Left hindlimb (tissue), 1 donor: ENCODE results near the gene ACAD9.
"Not testable (repeated sequence)": the region's sequence is repeated elsewhere in the genome, so short reads cannot be mapped to it uniquely, and the experiment has no call there.

Experiments
- DNase-seq: peaks from one replicate; pipeline ENCODE4 v3.0.0-alpha.2; 2018

ACAD9 gene

DNA sequence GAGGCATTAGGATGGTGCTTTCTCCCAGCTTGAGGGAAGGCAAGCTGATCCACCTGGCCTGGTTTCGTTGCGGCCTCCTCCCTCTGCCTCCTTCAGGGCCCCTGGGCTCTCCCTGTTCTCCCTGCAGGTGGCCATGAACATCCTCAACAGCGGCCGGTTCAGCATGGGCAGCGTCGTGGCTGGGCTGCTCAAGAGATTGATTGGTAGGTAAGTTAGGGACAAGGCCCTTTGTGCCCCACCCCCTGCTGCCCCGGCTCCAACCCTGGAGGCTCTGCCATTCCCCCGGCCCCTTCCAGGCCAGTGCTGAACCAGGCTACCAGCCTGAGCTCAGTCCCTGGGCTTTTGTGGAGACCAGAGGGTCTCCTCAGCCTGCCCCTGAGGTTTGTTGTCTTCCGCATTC lies 23.0 kb downstream of the ACAD9 start:
- DNase-seq, result no peak

DNA sequence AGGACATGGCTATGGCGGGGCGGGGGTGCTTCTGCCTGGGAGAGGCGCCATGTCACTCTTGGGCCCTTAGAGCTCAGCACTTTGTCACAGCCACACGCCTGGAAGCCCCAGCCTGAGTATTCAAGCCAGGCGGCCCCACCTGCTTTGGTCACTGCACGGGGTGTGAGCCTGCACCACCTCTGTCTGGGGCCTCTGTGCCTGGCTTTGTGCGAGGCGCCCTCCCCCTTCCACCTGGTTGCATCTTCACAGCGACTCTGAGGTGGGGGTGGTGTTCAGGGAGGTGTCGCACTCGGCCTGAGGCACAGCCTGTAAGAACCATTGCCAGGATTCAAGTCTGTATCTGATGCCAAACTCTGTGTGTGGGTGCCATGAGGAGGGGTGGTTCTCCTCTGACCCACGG lies 24.1 kb downstream of the ACAD9 start:
- DNase-seq, result no peak

- DNase-seq, result no peak
Measured at GRCh38 chr3:128906031-128906803, 26.8 kb downstream of the ACAD9 start.

DNA sequence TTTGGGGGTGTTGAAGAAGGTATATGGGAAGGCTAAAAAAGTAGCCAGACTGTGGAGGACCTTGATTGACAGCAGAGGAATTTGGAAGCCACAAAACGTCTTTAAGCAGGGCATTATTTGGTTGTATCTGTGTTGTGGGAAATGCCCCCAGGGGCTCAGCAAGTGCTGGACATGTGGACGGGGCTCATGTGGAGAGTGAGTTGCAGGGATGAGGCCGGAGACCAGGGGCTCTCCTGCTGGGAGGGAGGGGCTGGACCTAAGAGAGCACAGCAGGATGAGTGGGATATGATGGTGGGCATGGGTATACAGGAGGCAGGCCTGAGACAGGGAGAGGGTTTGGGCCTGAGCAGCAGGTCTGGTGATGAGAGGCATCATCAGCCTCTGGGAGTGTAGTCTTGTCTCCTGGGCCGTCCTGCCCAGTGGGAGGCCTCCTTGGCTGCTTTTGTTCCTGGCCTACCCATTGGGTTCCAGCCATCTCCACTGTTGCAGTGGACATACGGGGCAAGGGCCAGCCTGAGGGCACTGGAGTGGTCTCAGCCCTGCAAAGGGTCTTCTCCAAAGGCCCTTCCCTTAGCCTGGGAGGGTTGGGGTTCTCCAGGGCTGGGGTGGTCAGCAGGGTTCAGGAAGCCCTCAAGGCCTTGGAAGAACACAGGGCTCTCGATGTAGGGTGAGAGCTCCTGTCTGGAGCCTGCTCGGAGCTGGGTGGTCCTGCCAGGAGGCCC lies 27.5 kb downstream of the ACAD9 start:
- DNase-seq, result no peak

DNA sequence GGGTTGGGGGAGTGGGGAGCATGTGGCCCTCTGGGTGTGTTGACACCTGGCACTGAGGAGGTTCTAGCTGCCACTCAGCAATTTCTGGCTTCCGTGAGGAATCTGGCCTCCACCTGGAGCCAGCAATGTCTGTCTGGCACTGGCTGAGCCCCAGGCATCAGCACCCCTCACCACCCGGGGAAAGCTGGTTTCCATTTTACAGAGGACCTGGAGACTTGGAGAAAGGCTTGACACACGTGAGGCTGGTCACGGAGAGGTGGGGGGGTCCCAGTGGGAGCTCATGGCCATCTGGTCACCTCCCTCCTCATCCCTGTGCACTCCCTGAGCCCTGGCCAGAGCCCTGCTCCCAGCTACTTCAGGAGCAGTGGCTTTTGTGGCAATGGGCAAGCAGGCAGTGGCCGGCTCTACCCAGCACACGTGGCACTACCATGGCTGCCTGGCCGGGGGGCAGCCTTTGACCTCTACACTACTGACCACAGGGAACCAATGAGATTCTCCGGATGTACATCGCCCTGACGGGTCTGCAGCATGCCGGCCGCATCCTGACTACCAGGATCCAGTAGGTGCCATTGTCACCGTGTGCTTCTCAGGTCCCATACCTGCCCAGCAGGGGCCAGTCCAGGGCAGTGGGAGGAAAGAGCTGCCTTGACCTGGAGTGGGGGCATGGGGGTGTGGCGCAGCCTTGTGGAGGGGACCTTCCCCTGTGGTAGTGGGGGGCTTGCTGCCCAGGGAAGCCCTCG lies 28.5 kb downstream of the ACAD9 start:
- no peak for DNase-seq

DNA sequence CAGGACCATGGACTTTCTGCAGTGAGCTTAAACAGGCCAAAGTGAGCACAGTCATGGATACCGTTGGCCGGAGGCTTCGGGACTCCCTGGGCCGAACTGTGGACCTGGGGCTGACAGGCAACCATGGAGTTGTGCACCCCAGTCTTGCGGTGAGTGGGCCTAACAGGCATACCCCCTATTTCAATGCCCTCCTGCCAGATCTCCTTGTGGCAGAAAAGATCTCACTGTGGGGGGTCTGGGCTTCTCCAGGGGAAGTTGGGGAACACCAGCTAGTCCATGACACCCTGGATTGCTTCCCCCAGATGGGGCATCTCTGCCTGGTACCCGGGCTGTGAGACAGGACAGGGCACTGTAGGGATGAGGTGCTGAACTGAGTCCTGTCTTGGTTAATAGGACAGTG lies 29.5 kb downstream of the ACAD9 start:
- DNase-seq, result no peak

- DNase-seq, result no peak
Measured at GRCh38 chr3:128910006-128910405, 30.6 kb downstream of the ACAD9 start.

DNA sequence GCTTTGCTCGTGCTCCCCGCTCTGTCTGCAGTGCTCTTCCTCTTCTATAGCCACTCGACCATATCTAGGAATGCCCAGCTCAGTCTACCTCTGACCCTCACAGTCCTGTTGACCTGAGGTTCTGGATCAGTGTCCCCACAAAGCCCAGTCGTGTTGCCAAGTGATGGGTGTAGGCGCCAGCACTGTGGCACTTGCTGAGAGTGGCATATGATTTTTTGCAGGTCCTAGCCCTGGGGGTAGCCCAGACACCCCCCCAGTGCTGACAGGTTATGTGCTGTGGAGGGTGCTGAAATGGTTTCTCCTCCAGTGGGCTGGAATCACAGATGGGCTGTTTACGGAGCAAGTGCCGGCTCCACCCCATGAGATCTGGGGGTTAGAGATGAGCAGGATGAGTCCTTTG lies 32.5 kb downstream of the ACAD9 start:
- DNase-seq, result no peak

DNA sequence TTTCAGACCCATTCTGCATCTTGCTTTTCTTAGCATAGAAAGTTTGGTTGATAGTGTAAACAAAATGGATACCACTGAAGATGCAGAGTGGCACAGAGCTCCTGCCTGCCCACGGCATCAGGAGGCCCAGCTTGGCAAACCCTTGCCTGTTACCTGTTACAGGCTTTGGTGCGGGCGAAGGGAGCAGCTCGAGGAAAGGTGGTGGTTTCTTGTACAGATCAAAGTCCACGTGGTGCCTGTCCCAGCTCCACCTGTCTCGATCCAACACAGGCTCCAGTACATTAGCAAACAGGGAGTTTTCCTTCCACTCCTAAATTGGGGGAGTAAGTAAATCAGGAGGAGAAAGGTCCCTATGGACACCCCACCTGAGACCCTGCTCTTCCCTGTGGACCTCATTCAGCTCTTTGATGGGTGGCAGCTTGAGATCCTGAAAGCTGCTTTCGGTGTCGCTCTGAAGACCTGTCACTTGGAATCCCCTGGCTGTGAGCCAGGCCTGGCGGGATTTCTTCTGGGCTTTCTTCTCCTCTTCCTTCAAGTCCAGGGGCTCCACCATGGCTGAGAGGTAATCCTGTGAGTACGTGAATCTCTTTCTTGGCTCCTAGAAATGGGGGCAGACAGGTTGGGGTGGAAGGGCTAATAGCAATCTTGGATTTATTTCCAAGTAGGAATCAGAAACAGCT lies 35.7 kb downstream of the ACAD9 start:
- no peak for DNase-seq

DNA sequence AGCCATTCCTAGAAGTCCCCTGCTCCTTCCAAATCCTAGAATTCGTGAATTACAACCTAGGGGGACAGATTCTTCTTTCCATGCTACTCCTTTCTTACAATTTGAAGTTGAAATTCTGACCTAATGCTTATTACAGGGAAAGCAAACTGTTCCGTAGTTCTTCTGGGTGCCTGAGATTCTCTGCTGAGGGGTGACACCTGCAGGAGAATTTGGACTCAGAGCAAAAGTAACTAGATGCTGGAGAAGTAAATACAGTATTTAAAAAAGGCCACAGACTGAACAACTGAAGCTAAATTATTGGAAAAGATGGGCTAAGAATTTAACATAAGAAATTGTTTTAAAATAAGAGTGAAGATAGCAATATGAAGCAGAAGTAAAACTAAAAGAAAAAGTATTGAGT lies 37.9 kb downstream of the ACAD9 start:
- DNase-seq, result no peak

DNA sequence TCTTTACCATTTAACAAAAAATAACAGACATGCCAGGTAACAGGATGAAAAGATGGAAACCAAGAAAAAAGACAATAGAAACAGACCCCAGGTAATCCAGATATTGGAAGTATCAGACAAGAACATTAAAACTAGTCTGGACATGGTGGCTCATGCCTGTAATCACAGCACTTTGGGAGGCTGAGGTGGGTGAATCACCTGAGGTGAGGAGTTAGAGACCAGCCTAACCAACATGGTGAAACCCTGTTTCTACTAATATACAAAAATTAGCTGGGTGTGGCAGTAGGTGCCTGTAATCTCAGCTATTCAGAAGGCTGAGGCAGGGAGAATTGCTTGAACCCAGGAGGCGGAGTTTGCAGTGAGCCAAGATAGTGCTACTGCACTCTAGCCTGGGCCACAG lies 40.6 kb downstream of the ACAD9 start:
- DNase-seq, result no peak

- DNase-seq, result no peak
Measured at GRCh38 chr3:128922804-128923459, 43.5 kb downstream of the ACAD9 start.

DNA sequence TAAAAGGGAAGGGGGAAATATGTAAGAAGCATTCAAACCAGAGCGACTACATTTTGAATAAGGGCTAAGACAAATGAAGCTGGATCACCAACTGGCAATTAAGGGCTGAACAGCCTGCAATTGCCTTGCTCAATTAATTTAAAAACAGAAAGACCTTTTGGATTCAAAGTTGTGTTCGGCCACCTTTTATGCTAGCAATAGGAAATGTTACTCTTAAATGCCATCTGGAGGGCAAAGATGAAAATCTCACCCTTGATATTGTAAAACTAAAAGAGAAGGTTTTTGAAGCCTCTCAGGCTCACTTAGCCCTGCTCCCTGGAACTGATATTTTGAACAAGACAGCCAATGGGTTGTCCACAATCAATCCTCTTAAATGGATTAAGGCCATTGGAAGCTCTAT lies 44.2 kb downstream of the ACAD9 start:
- DNase-seq, result no peak

DNA sequence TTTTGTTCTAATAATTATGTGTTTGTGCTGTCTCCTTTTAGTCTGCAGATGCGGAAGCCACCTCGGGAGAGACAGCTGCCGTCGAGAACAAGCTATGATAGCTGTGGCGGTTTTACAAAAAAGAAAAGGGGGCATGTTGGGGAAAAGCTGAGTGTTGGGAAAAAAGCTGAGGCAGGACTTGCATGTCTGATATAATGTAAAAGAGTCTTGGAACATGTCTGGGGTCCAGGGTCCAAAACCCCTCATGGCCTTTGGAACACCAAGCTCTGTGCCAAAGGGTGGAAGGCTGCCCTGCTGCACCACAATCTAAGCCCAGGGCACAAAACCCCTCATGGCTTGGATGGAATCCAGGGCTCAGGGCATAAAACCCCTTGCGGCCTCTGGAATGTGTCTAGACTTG lies 44.6 kb downstream of the ACAD9 start:
- not testable (repeated sequence) for DNase-seq

DNA sequence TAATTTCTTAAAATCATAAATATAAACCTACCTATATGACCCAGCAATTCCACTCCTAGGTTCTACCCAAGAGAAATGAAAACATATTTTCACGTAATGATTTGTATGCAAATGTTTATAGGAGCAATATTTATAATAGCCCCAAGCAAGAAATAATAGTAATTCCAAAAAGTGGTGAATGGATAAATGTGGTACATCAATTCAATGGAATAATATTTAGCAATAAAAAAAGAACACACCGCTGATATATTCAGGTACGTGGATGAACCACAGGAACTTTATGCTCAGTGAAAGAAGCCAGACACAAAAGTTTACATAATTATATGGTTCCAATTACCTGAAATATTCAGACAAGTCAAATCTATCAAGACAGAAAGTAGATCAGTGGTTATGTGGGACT lies 49.9 kb downstream of the ACAD9 start:
- DNase-seq, result no peak

DNA sequence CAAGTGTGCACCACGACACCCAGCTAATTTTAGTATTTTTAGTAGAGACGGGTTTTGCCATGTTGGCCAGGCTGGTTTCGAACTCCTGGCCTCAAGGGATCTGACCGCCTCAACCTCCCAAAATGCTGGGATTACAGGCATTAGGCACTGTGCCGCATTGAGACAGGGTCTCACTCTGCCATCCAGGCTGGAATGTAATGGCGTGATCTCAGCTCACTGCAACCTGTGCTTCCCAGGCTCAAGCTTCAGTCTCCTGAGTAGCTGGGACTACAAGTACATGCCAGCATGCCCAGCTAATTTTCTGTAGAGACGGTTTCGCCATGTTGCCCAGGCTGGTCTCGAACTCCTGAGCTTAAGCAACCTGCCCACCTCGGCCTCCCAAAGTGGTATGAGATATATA lies 51.6 kb downstream of the ACAD9 start:
- DNase-seq, result peak; percentile 20

GRCh38 chr3:128932516-128933212 lies 53.2 kb downstream of the ACAD9 start:
- peak; percentile 15 for DNase-seq

- DNase-seq, result peak; percentile 14
Measured at GRCh38 chr3:128933213-128933921, 53.9 kb downstream of the ACAD9 start.

DNA sequence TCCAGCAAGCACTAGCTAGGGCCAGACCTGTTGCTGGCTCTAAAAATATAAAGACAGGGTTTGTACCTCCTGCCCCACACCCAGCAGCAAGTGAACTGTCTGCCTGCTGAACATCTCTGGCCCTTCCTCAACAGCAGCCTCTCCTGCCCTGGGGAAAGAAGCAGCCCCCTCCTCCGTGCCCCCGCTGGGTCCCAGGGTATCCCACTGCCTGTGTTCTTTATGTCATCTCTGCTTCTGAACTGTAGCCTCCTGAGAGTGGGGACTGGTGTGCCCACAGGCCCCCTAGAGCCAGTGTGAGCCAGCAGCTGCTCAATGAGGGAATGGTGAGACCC lies 54.5 kb downstream of the ACAD9 start:
- no peak for DNase-seq

DNA sequence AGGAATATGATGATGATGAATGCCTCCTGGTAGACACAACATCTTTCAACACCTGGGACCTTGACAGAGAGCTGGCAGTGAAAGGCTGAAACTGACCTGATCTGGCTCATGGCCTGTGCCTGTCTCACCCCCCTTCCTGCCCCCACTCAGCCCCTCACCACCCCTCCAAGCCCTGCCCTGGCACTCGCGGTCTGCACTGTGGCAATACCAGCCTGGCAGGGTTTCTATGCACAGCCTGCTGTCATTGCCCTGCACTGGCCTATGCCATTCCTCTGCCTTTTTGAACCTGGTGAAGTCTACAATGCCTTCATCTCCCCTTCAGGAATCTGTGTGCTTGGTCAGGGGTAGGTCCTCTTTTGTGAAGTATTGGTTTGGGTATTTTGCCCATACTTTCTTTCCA lies 56.5 kb downstream of the ACAD9 start:
- no peak for DNase-seq

DNA sequence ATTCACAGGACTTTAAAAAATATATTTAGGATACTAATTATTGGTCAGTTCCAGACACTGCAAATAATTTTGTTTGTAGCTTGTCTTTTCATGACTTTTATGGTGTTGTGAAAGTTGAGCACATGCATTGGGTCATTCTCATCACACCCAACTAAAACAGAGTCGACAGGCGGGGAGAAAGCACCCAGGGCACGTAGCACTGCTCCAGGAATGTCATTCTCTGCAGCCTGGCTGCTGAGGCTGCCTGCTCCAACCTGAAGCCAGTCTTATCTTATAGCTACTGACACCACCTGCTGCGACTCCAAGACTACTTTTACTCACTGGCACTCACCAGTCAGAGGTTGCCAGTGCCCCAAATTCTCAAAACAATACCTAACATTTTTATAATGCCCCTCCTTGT lies 56.9 kb downstream of the ACAD9 start:
- DNase-seq, result no peak

- DNase-seq, result no peak
Measured at GRCh38 chr3:128940252-128940651, 60.8 kb downstream of the ACAD9 start.
